Endothelial cell of hepatic sinusoid (primary cell): ENCODE measurements around the gene COL28A1.
"Not testable (repeated sequence)": the region's sequence is repeated elsewhere in the genome, so short reads cannot be mapped to it uniquely, and the experiment has no call there.

Source experiments
- in situ Hi-C: cut with HindIII; loops from 2 replicates; pipeline ENCODE4 v1.10.0; 2017; ENCODE audit warnings: low sequenced_read_pairs

Gene COL28A1

GRCh38 chr7:7478569-7478968 is 57.1 kb downstream of the COL28A1 start:
- in situ Hi-C loops: no loop called here

GRCh38 chr7:7477641-7478040 is 58.0 kb downstream of the COL28A1 start:
- in situ Hi-C loops: not testable (repeated sequence)

DNA sequence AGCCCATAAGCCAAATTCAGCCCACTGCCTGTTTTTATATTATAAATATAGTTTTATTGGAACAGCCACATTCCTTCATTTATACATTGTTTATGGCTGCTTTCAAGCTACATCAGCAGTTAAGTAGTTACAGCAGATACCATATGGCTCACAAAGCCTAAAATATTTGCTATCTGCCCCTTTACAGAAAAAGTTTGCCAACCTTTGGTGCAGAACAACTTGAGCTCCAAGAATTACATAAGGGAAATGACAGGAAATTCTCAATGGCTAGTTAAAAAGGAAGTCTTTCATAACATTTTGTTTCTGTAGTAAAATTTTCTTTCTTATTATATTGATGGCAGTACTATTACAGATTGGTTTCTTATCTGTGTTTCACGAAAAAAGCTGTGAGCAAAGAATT is 59.3 kb downstream of the COL28A1 start:
- in situ Hi-C loops: no loop called here

GRCh38 chr7:7475601-7476000 is 60.1 kb downstream of the COL28A1 start:
- in situ Hi-C loops: no loop called here

- in situ Hi-C loops: no loop called here
These were observed 61.2 kb downstream of the COL28A1 start for GRCh38 chr7:7474436-7474835.

- in situ Hi-C loops: not testable (repeated sequence)
These were observed 70.5 kb downstream of the COL28A1 start for GRCh38 chr7:7464991-7465765.

DNA sequence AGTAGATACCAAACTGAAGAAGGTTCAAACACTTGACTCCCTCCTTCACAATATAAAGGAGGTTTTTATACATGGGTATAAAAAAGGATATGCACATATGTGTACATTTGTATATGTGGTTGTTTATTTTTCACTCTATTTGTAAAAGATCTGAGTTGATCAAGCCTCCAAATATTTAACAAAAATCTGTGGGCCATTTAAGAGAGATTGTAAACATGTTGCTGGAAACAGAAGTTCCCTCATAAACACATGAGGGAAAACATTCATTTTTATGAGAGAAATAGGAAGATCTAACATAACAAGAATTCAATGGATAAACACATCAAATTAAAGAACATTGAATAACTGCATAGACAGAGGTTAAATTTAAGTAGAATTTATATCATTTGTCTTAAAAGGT is 81.7 kb downstream of the COL28A1 start:
- in situ Hi-C loops: no loop called here

GRCh38 chr7:7452652-7453051 is 83.0 kb downstream of the COL28A1 start:
- in situ Hi-C loops: no loop called here

- in situ Hi-C loops: no loop called here
These were observed 83.6 kb downstream of the COL28A1 start for GRCh38 chr7:7452119-7452518.

DNA sequence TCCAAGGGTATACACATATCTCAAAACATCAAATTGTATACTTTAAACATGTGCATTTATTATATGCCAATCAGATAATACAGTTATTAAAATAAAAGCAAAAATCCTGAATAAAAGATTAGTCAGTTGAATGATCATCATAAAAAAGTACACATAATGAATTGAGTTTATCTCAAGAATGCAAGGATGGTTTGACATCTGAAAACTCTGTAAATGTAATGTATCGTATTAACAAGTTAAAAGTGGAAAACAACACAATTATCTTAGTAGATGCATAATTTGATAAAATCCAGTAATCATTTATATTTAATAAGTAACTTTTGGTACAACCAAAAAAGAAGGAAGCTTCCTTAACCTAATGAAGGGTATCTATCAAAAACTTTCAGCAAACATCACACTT is 86.6 kb downstream of the COL28A1 start:
- in situ Hi-C loops: no loop called here

DNA sequence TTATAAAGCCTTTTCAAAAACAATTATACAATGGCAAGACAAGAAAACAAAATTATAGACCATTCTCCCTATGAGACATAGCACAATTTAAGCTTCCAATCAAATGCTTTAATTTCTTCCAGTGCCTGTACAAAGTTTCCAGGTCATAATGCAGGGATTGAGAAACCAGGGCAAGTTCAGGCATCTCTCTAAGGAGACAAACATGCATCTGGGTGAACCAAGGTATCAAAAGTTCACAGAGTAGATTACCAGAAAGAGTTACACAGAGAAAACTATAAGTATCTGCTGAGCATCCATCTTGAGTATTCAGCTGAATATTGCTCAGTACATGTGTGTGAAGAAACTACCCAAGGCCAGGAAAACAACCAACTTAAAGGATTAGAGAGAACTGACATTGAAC is 89.1 kb downstream of the COL28A1 start:
- in situ Hi-C loops: no loop called here

- in situ Hi-C loops: no loop called here
These were observed 91.8 kb downstream of the COL28A1 start for GRCh38 chr7:7443806-7444350.

DNA sequence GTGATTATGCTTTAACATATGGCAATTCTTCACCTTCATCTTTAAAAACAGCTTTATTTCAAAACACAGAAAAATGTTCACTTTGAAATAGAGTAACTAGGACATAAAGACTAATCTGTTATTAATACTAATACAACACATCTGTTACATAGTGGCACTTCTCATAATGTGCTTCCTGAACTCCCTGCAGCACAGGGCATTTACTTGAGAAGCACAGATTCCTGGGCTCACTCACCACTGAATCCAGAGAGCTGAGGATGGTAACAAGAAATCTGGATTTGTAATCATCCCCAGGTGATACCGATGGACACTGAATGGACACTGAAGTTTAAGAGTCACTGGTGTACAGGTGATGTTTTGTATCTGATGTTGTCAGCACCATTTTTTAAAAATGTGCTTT is 96.1 kb downstream of the COL28A1 start:
- in situ Hi-C loops: no loop called here

DNA sequence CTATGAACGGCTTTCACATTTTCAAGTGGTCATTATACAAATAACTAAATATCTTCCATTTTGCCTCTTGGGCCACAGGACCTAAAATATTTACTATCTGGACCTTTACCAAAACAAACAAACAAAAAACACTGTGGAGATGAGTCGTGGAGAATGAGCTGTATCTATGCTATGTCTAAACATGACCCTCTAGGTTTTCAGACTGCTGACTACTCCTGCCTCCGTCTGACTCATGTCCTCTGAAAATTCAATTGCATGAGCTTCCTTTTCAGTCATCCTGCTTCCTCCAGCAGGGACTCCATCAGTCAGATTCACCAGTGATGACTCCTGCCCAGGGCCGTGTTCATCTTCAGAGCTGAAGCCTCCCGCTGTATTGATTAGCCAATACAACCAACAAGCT is 96.8 kb downstream of the COL28A1 start:
- in situ Hi-C loops: no loop called here

DNA sequence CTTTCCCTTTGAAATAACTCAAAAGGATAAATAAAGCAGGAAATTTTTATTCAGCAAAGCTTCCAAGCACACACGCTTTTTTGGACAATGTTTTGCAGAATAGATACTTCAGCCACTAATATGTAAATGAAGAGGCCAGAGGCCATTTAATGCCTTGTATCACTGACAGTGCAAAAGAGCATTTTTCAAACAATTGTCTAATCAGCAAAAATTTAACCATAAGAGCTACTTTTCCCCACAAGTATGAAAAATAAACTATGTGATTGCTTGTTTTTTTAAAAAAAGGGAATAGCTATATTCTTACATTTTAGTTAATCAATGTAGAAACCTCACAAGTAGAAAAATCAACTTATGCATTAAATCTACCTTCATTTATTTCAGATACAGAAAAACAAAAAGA is 99.7 kb downstream of the COL28A1 start:
- in situ Hi-C loops: no loop called here

GRCh38 chr7:7434329-7434728 is 101.3 kb downstream of the COL28A1 start:
- in situ Hi-C loops: no loop called here

DNA sequence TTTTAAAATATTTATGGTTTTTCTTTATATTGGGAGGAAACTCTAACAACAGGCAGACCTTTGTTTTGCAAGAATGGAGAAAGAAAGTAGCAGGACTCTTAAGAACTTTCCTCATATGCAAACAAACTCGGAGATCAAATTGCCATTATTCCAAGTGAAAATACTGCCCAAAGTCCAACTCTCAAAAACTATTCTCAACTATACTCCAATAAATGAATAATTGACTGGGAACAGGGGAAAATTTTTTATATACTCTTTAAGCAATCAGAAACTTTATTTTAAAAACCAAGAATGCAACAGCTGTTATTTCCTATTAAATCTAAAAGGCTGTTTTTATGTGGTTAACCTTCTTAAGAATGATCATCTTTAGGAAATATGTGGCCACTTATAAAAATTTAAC is 101.9 kb downstream of the COL28A1 start:
- in situ Hi-C loops: no loop called here

- in situ Hi-C loops: no loop called here
These were observed 102.7 kb downstream of the COL28A1 start for GRCh38 chr7:7432979-7433378.

- in situ Hi-C loops: no loop called here
These were observed 106.9 kb downstream of the COL28A1 start for GRCh38 chr7:7428806-7429205.

- in situ Hi-C loops: no loop called here
These were observed 108.3 kb downstream of the COL28A1 start for GRCh38 chr7:7427363-7427762.

- in situ Hi-C loops: no loop called here
These were observed 109.0 kb downstream of the COL28A1 start for GRCh38 chr7:7426676-7427075.

DNA sequence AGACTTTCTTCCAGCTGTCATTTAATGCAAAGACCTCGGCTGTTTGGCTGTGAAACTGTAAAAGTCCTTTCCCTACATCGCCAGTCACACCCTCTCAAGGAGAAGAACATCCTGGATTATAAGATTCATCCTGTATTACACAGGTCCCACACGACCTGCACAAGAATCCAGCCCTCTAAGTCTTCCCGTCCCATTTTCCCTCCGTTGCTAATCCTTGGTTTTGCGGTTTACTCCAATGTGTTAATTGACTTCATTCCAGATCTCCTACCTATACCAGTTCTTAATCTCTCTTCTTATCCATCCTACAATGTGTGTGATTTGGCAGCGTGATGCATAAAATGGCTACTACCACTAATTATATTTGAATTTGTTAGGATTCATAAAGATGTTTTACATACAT is 110.4 kb downstream of the COL28A1 start:
- in situ Hi-C loops: no loop called here
